ENCODE measurements around the gene CDC37.
"Not testable (repeated sequence)": the region's sequence is repeated elsewhere in the genome, so short reads cannot be mapped to it uniquely, and the experiment has no call there.

Gene CDC37

GRCh38 chr19:10395436-10395835 lies 7.9 kb downstream of the CDC37 start:
- no peak for TF ChIP-seq ZNF274 (IDR thresholded peaks at IDR 0.05; ENCODE audit: low read depth, low read length)

GRCh38 chr19:10395003-10395402 lies 8.3 kb downstream of the CDC37 start:
- no peak overlapping the region for H3K4me3 ChIP-seq (ENCODE audit: low read length)
- TF ChIP-seq ZNF274 (IDR thresholded peaks at IDR 0.05; ENCODE audit: low read depth, low read length) = no peak

More at GRCh38 chr19:10395436-10395835, 7.9 kb downstream of the CDC37 start:
- H3K4me3 ChIP-seq (ENCODE audit: low read length) = no peak overlapping the region

GRCh38 chr19:10393137-10393536 lies 10.2 kb downstream of the CDC37 start:
- H3K4me3 ChIP-seq (ENCODE audit: low read length) = no peak overlapping the region
- TF ChIP-seq ZNF274 (IDR thresholded peaks at IDR 0.05; ENCODE audit: low read depth, low read length) = no peak

GRCh38 chr19:10392120-10392519 lies 11.2 kb downstream of the CDC37 start:
- TF ChIP-seq ZNF274 (IDR thresholded peaks at IDR 0.05; ENCODE audit: low read depth, low read length) = no peak
- H3K4me3 ChIP-seq (ENCODE audit: low read length) = no peak overlapping the region

DNA sequence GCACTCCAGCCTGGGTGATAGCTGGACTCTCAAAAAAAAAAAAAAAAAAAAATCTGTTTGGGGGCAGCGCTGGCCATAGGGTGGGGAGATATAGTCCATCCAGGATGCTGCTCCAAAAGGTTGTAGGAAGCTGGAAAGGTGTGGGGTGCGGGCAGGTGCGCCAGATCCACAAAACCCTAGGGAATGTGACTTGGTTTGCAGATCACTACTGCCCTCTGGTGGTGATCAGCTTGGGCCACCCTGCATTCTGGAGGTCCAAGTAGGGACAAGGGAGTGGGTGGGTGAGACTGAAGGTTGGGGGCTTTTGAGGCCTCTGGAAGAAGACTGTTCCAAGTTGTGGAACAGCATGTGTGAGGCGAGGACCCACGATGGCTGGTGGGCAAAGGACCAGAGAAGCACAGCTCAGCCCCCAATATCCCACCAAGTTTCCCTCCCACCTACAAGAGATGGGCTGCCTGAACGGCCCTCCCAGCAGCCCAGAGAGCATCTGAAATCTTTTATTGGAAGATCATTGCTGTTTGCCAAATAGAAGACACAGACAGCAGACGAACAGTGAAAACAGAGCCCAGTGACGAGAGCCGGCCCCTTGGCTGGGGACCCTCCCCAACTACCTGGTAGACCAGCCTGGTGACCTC lies 12.6 kb downstream of the CDC37 start:
- no peak overlapping the region for H3K4me3 ChIP-seq (ENCODE audit: low read length)
- no peak for TF ChIP-seq ZNF274 (IDR thresholded peaks at IDR 0.05; ENCODE audit: low read depth, low read length)

GRCh38 chr19:10389863-10390262 lies 13.5 kb downstream of the CDC37 start:
- no peak overlapping the region for H3K4me3 ChIP-seq (ENCODE audit: low read length)
- TF ChIP-seq ZNF274 (IDR thresholded peaks at IDR 0.05; ENCODE audit: low read depth, low read length) = no peak

DNA sequence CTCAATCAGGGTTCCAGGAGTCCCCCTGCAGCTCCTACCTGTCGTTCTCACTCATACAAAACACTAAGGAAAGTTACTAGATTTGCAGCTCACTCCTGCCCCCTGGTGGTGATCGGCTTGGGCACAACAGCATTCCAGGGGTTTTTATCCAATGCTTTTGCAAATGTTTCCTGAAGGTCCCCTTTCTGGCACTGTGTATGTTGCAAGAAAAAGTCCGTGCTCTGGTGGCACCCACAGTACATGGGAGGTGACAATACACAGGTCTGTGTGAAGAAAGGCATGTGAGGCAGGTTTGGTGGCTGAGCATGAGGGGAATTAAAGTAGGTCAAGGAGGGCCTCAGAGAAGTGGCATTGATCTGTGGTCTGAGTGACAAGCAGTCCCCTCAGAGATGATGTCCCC lies 14.4 kb downstream of the CDC37 start:
- TF ChIP-seq ZNF274 (IDR thresholded peaks at IDR 0.05; ENCODE audit: low read depth, low read length) = no peak
- no peak overlapping the region for H3K4me3 ChIP-seq (ENCODE audit: low read length)

DNA sequence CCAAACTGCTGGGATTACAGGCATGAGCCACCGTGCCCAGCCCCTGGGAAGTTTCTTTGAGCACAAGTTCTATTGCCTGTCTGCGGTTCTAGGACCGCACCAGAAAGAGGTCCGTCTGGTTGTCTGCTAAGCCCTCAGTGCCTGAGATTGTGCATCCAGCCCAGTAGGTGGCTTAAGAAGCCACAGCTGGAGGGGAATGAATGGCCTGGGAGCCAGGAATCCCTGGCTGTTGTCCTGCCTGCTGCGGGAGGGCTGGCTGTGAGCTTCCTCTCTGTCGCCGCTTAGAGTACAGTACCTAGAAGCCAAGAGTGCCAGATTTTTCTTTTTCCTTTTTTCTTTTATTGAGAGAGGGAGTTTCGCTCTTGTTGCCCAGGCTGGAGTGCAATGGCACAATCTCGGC lies 18.8 kb downstream of the CDC37 start:
- no peak for TF ChIP-seq ZNF274 (IDR thresholded peaks at IDR 0.05; ENCODE audit: low read depth, low read length)
- no peak overlapping the region for H3K4me3 ChIP-seq (ENCODE audit: low read length)

- not testable (repeated sequence) for H3K4me3 ChIP-seq (ENCODE audit: low read length)
Measured at GRCh38 chr19:10383223-10383499, 20.2 kb downstream of the CDC37 start.

- H3K4me3 ChIP-seq (ENCODE audit: low read length) = peak within 1 kb of the TSS; percentile 95
- TF ChIP-seq ZNF274 (IDR thresholded peaks at IDR 0.05; ENCODE audit: low read depth, low read length) = no peak
Measured at GRCh38 chr19:10380313-10381102, 22.8 kb downstream of the CDC37 start, which contains the start of gene TYK2. Gene TYK2, minus strand, starts transcription at chr19:10380572. Its CDS starts 2,166 bp downstream, at chr19:10378406.

DNA sequence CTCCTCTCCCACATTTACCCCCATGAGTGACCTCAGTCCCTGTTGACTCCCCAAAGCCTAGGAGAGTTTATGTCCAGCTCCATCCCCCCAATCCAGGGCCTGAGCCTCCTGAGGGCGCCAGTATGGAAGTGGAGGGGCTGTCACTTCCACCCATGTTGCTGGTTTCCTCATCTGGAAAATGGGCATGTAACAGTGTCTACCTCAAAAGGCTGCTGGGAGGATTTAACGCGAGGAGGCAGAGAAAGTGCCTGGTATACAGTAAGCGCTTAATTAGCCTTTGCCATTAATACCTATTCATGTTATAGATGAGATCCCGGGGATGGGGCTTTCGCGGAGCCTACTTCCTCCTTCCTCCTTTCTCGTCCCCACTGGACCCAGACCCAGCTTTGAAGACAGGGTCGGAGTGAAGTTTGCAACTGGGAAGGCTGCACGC lies 23.4 kb downstream of the CDC37 start:
- no peak for TF ChIP-seq ZNF274 (IDR thresholded peaks at IDR 0.05; ENCODE audit: low read depth, low read length)
- H3K4me3 ChIP-seq (ENCODE audit: low read length) = peak overlapping the region; percentile 95

GRCh38 chr19:10378124-10378523 lies 25.2 kb downstream of the CDC37 start:
- no peak for TF ChIP-seq ZNF274 (IDR thresholded peaks at IDR 0.05; ENCODE audit: low read depth, low read length)
- no peak overlapping the region for H3K4me3 ChIP-seq (ENCODE audit: low read length)

GRCh38 chr19:10377140-10377640 lies 26.2 kb downstream of the CDC37 start:
- H3K4me3 ChIP-seq (ENCODE audit: low read length) = not testable (repeated sequence)

- H3K4me3 ChIP-seq (ENCODE audit: low read length) = no peak overlapping the region
- TF ChIP-seq ZNF274 (IDR thresholded peaks at IDR 0.05; ENCODE audit: low read depth, low read length) = no peak
Measured at GRCh38 chr19:10374931-10375330, 28.4 kb downstream of the CDC37 start.

- no peak overlapping the region for H3K4me3 ChIP-seq (ENCODE audit: low read length)
- TF ChIP-seq ZNF274 (IDR thresholded peaks at IDR 0.05; ENCODE audit: low read depth, low read length) = no peak
Measured at GRCh38 chr19:10372690-10373089, 30.7 kb downstream of the CDC37 start.

Measured in GM08714 (cell line).